GM18519 (cell line): ENCODE measurements around the gene SSB.
"Not testable (repeated sequence)": the region's sequence is repeated elsewhere in the genome, so short reads cannot be mapped to it uniquely, and the experiment has no call there.

ENCODE experiments used
- ATAC-seq: cut with Tn5 transposase; IDR thresholded peaks from one replicate; pipeline ENCODE4 v1.9.1; 2021; ENCODE audit warnings: mild to moderate bottlenecking, moderate library complexity; ENCODE audit not compliant: unreplicated experiment, low FRiP score

SSB gene

GRCh38 chr2:169781249-169782013 is 17.2 kb upstream of the SSB start:
- no peak for ATAC-seq

DNA sequence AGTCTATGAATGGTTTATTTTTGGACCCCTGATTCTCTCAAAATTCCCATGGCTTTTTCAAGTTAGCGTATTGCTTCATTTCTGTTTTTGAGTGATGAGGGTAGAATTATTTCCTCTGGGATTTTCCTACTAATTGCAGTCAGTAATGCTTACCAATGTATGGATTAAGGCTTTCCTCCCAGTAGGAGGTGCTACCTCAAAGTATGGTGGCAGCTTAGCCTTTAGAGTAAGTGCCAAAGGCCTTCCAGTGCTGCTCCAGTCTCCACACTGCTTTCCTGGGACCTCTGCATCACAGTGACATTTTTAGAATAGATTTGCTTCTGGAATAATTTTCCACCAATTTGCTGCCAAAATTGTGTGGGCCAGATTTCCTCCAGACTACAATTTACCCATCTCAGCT is 16.2 kb upstream of the SSB start:
- no peak for ATAC-seq

- no peak for ATAC-seq
Observed at GRCh38 chr2:169790581-169790980, 8.1 kb upstream of the SSB start.

DNA sequence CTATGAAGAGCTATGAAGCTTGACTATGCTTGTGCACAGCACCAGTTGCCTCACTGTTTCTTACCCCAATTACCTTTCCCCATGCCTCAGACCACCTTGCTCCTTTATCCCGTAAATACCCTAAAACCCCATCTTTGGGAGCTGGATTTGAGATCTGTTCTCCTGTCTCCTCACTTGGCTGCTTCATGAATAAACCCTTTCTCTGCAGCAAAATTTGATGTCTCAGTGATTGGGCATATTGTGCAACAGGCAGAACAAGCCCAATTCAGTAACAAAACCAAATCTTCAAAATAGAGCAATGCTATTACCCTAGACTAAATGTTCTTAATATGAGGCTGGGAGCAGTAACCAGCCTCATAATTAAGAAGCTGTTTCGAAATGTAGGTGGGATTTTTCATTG is 3.5 kb upstream of the SSB start:
- ATAC-seq = no peak

DNA sequence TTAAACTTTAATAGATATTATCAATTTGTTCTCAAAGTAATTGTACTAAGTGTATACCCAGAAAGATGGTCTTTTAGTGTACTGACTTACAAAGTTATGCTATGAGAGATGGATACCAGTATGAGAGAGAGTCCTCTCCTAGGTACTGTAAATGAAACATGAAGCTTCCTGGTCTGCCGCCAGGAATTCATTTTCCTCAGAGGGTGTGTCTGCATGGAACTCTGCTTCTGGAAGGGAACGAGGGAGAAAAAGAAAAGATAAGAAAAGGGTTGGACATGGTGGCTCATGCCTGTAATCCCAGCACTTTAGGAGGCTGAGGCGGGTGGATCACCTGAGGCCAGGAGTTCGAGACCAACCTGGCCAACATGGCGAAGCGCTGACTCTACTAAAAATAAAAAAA is 2.2 kb upstream of the SSB start:
- ATAC-seq = no peak

- ATAC-seq = no peak
Observed at GRCh38 chr2:169797601-169798000, 1.1 kb upstream of the SSB start.

DNA sequence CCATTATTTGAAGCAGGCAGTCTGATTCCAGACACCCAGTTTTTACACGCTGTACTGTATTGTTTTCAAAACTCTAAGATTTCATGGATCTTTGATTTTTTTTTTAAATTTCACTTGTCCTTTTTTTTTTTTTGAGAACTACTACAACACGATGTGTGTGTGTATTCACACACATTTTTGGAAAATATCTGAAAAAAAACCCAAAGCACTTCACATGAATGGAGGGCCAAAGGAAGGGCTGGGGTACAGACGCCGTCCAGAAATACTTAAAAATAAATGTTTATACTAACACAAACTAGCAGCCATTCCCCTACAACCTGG is 314 bp upstream of the SSB start:
- ATAC-seq = no peak

DNA sequence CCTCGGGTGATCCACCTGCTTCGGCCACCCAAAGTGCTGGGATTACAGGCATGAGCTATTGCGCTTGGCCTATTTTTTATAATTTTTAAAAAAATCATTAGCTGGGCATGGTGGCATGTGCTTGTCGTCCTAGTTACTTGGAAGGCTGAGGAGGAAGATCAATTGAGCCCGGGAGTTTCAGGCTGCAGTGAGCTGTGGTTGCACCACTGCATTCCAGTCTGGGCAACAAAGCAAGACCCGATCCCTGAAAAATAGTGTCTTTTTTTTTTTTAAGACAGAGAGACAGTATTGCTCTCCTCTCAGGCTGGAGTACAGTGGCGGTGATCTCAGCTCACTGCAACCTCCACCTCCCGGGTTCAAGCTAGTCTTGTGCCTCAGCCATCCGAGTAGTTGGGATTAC is 4.8 kb downstream of the SSB start:
- ATAC-seq = no peak

DNA sequence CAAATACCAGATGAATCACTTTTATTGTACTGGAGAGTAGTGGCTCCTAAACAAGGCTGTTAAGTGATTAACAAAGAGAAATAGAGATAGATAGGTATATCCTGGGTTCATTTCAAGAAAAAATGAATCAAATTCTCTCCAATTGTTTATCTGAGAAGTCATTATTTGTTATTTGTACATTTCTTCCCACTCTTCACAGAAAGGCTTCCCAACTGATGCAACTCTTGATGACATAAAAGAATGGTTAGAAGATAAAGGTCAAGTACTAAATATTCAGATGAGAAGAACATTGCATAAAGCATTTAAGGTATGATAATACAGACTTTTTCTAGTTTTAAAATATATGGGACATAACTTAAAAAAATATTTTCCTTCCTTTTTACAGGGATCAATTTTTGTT is 7.9 kb downstream of the SSB start:
- no peak for ATAC-seq

DNA sequence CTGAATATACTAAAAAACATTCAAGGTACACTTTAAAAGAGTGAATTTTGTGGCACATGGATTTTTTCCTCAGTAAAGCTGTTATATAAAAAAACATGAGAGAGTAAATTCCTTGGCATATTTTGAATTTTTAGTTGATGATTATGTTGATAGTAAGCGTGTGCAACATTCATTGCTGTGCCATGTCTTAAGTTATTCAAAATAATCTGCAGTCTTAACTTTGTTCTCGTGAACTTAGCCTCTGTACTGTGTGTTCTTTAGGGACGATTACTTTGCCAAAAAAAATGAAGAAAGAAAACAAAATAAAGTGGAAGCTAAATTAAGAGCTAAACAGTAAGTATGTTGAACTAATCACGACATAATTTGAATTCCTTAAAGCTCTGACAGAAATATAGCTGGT is 9.6 kb downstream of the SSB start:
- no peak for ATAC-seq

DNA sequence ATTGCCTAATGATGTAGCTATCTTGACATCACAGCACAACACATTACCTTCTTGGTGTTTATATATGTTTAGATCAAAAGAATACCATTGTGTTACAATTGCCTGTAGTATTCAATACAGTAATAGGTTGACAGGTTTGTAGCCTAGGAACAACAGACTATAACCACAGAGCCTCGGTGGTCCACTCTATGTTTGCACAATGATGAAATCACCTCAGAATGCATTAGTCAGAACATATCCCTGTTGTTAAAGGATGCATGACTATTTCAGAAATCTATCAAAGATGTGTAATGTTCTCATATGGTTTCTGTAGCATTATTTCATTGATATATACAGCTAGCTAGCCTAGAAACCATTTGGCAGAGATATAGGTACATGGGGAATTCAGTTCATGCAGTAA is 17.2 kb downstream of the SSB start:
- ATAC-seq = no peak

GRCh38 chr2:169816961-169817360 is 18.3 kb downstream of the SSB start:
- not testable (repeated sequence) for ATAC-seq

DNA sequence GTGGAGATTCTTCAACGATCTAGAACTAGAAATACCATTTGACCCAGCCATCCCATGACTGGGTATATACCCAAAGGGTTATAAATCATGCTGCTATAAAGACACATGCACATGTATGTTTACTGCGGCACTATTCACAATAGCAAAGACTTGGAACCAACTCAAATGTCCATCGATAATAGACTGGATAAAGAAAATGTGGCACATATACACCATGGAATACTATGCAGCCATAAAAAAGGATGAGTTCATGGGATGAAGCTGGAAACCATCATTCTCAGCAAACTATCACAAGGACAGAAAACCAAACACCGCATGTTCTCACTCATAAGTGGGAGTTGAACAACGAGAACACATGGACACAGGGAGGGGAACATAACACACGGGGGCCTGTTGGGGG is 18.7 kb downstream of the SSB start:
- not testable (repeated sequence) for ATAC-seq

- no peak for ATAC-seq
Observed at GRCh38 chr2:169818241-169818640, 19.6 kb downstream of the SSB start.

GRCh38 chr2:169819106-169819505 is 20.4 kb downstream of the SSB start:
- ATAC-seq = no peak

GRCh38 chr2:169820101-169820500 is 21.4 kb downstream of the SSB start:
- ATAC-seq = not testable (repeated sequence)

DNA sequence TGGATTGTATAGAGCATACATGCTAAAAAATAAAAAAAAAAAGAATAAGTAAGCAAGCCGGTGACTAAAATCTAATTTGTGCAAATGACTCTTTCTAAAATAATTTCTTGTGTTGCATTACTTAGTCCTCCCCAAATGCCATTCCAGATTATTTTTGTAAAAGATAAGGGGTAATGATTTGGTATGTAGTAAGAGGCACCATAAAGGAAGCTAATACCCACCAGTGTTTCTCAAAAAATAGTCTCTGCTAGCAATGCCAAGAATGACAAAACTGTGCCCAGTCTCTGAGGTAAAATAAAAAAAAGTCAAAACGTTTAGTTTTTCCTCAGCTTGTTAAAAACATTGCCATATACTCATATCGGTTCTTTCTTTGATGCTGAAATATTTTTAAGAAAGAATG is 23.4 kb downstream of the SSB start:
- ATAC-seq = no peak

GRCh38 chr2:169822785-169823392 is 24.2 kb downstream of the SSB start:
- ATAC-seq = no peak

DNA sequence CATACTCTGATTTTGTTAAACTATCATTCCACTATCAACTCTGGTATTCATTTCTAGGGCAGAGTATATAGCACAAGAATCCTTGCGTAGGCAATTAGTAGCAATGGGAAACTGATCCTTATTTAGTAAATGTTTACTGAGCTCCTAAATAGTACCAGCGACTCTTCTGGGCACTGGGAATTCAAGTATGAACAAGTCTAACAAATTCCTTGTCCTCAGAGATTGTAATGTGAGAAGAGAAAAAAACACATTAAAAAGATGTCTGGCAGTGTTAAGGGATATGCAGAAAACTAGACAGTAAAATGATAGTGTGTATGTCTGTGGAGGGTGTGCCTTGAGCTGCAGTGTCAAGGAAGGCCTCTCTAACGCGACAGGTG is 25.3 kb downstream of the SSB start:
- no peak for ATAC-seq

GRCh38 chr2:169824373-169825333 is 26.0 kb downstream of the SSB start, which contains the start of gene METTL5:
METTL5 (minus strand) TSS chr2:169824905; CDS start chr2:169824597, 308 bp downstream.
- peak; percentile 45 for ATAC-seq
